ENCODE results near the gene ERCC5.

GRCh38 chr13:102881819-102882686 is 36.2 kb downstream of the ERCC5 start:
- TF ChIP-seq CTCF (optimal IDR thresholded peaks at IDR 0.05 in 1 of 3, IDR thresholded peaks at IDR 0.05 in 1 of 3, conservative IDR thresholded peaks at IDR 0.05 in 1 of 3; ENCODE audit: extremely low read depth in 1 of 3, insufficient read depth in 2 of 3, low read length in 3 of 3) (no peak), EZH2 (IDR thresholded peaks at IDR 0.05; ENCODE audit: low read length) (no peak)

Measured in keratinocyte (primary cell).